Hypothalamus (tissue), 51 donors: Measurements from ENCODE around the gene OR2A42.
"Not testable (repeated sequence)": the region's sequence is repeated elsewhere in the genome, so short reads cannot be mapped to it uniquely, and the experiment has no call there.

Source experiments
- DNase-seq, 51 donors: peaks; one replicate each; lab custom pipeline; 2025; lab: John Stamatoyannopoulos, UW

Gene OR2A42

DNA sequence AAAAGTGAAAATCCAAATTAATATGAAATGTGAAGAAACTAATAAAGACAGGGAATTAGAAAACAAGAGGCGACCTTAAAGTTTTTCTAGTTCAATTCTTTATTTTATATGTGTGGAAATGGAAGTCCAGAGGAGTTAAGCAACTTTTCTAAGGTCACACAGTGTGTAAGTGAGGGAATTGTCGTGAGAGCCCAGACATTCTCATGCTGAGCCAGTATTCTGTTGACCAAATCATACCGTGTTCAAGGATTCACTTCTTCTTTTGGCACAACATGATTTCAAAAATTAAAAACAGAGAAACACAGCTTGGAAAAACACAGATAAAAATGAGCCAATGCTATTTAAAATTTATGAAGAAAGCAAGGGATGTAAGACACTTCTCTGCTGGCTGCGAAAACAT is 12.5 kb downstream of the OR2A42 start:
- not testable (repeated sequence) for DNase-seq

DNA sequence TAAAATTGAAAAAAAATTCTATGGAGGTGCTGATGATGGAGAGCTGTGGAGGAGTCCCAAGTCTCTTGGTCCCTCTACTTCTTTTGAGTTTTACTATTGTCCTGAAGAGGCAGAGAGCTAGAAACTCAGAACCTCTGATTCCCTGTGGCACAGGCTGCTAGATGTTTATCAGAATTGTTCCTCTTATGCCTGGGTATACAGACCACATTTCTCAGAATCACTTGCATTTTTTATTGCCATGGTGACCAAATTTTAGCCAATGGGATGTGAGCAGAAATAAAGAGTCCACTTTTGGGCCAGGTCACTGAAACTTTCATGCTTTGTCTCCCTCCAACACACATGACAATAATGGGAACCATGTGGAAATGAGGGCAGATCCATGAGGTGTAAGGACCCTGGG is 15.7 kb downstream of the OR2A42 start:
- not testable (repeated sequence) for DNase-seq

DNA sequence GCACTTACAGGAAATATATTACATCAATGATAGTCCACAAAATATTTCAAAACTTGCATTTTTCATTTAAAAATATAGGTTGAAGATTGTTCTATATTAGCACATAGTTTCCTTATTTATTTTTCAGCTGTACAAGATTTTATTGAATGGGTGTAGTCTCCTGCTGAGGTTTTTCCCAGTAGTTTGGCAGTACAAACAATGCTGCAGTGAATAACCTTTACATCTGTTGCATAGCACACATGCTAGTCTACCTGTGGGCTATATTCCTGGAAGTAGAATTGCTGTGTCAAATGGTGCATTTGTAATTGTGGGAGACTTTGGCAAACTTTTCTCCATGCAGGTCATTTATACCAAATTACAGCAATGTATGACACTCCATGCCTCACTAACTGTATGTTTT is 18.9 kb downstream of the OR2A42 start:
- not testable (repeated sequence) for DNase-seq

DNA sequence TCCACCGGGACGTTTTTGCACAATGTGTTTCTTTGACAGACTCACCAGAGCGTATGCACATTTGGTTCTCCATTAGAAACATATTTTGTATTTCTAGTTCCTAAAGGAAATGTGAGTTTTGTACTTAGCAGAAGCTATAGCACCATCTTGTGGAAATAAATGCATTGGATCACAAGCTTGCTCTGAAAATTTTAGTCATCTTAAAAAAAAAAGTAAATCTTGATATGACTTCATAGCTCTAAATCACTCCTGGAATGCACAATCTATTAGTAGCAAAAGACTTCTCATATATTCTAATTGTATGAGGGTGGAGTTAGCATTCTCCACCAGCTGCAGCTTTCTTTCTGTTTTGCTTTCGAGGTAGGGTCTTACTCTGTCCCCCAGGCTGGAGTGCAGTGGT is 20.3 kb downstream of the OR2A42 start:
- not testable (repeated sequence) for DNase-seq

DNA sequence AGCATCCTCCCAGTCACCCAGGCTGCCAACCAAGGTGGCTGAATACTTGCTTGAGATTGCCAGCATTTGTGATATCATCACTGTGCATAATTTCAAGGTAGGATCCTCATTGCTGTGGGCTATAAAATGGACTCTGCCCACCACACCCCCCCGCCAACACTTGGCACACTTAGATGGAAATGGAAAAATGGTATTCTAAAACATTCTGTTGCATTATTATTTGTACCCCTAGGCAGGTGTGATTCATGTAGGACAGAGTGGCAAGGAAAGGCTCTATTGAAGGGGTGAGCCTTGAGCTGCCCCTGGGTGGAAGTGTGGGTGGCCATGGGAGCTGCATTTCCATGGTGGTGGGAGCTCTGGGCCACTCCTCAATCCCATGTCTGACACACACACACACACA is 20.8 kb downstream of the OR2A42 start:
- DNase-seq: not testable (repeated sequence)

DNA sequence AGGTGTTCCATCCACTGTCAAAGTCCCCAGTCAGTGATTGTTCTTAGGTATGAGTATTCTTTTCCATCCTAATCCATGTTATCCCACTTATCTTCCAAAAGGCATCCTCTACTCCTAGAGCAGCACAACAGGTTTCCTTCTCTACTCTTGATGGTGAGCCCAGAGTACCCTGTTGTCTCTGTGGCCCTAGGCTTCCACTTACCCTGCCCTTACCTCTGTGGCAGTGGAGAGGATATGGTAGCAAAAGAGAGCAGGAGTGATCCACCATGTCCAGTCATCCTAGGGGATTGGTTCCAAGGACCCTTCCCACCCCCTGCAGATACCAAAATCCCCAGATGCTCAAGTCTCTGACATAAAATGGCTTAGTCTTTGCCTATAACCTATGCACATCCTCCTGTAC is 22.2 kb downstream of the OR2A42 start:
- DNase-seq: not testable (repeated sequence)

DNA sequence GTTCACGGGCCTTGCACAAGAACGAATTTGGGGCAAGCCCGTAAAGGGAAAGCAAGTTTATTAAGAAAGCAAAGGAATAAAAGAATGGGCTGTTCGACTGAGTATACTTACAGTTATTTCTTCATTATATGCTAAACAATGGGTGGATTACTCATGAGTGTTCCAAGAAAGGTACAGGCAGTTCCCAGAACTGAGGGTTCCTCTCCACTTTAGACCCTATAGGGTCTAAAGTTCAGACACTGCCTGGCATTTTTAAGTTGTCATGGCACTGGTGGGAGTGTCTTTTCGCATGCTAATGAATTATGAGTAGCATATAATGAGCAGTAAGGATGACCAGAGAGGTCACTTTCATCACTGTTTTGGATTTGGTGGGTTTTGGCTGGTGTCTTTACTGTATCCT is 34.1 kb downstream of the OR2A42 start:
- DNase-seq: not testable (repeated sequence)

DNA sequence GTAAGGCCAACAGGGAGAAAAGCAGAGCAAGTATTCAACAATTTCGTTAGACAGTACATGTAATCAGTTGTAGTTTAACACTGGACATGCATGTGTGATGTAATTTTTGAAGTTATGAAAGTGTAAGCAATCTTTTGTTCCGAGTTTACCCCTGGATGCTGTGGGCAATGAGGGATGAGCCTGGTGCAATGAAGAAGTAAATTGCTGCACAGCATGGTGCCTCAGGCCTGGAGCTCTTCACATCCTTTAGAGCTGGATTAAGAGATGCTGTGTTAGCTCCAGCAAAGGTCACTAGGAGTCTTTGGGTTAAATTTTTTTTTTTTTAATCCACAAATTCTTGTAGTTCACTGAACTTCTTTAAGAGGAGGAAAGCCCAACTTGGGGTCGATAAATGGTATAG is 36.3 kb downstream of the OR2A42 start:
- not testable (repeated sequence) for DNase-seq

DNA sequence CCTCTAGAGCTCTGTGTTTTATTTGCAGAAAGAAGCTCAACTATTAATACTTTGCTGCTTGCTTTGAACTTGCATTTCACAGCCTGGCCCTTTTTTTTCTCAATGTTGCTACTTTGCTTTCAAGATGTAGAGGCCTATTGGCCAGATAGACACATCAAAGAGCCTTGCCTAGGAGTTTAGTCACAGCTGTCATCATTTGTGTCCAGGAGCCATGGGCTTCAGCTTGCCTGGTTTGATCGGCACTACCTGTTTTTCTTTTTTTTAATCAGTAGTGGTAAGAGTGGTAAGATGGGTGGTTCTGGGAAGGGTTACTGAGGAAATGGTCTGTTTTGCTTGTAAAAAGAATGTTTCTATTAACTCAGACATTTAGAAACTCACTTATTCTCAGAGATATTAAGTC is 37.4 kb downstream of the OR2A42 start:
- not testable (repeated sequence) for DNase-seq

DNA sequence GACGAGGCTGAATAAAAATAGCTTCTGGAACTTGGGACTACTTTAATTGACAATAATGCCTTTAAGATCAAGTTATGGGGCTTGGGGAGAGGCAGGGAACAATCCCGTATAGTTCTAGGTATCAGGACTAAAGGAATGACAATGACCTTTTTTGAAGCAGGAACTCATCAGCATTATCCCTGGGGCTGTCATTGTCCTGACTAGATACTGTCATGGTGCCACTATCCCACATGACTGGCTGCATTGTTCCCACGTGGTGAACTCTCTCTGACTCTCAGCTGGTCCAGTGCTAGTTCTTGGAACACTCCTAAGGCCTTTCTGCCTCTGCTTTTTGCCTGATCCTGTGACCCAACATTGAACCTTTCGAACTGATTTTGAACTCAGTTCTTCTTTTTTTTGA is 40.5 kb downstream of the OR2A42 start:
- DNase-seq: not testable (repeated sequence)

DNA sequence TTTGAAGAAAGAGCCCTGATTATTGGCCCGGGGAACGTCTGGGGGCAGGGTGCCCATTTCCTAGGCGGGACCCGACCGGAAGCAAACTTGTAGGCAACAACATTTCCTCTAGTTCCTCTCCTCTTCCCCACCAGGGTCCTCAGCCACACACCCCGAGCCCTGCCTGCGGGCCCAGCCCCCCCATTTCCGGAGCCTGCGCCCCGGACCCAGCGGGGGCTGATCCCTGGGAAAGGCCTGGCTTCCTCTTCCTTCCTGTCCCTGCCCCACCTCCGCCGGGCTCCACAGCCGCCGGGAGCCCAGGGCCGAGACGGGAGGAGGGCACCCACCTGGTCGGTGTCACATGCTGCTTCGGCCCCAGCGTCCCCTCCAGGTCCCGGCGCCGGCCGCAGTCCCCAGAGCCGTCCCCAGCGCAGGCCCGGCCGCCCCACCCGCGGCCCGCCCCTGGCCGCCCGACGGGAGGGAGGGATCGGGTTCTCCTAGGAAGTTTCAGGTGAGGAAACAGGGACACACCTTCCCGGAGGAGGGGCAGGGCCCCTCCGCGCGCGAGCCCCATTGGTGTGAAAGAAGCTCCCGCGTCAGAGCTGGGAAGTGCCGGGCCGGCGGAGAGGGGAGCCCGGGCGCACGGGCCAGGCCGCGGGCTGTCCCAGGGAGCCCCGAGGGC is 44.1 kb downstream of the OR2A42 start, which contains the start of gene ARHGEF35:
TSS of gene ARHGEF35 (minus strand) at position 622 of the 661 bp plus-strand sequence. CDS start 7,450 bp downstream, outside the sequence.
- DNase-seq: not testable (repeated sequence)

DNA sequence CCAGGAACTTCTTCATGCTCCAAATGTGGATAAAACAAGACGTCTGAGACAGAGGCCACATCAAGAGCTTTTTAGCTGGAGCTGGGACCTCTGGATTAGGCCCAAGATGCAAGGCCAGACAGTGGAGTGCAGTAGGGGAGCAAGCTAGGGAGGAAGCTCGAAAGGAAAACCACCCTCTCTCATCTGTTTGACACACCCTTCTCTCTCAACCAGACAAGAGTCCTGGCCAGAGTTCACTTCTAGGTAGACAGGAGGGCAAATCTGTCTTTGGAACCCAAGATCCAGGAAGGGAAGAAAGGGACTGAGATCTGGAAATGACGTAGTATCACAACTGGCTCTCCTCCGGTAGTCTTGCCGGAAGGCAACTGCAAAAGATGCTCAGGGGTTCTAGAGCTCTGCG is 45.0 kb downstream of the OR2A42 start:
- not testable (repeated sequence) for DNase-seq

DNA sequence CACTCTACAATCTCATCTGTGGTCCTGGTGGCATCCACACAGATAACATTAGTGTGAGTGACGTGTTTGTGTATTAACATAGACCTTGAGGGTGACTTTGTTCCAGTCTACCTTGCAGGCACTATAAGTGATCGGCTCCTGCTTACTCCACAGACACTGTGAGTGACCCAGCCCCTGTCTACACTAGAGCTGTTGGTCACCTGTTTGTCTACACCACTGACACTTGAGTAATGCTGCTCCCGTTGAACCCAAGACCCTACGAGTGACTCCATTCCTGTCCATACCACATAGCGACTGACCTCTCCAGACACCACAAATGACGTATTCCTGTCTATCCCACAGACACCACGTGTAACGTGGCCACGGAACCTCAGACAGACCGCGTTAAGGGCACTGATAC is 45.6 kb downstream of the OR2A42 start:
- not testable (repeated sequence) for DNase-seq

DNA sequence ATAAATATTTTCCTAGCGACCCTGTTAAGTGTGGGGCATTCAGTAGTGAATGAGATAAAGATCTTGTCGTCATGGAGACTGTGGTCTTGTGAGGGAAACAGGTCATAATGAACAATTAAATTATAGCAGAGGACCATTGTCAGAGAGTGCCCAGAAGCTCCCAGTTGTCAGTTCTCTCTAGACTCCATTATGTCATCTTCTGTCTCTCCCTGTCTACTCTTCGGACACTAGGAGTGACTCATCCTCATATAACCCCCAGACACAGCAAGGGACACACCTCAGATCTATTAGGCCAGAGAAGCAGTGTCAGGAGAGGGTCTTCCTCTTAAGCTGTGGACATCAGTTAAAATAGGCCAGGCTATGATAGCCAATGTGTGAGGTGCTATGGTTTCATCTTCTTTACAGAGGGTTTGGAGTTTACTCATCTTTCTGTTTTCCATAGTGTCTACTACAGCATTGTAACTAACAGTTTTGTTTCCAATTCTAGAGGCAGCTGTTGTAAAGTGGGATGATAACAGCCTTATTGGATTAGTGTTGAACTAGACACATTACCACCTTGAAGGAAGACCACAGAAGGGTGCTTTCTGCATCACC is 50.7 kb downstream of the OR2A42 start:
- not testable (repeated sequence) for DNase-seq

DNA sequence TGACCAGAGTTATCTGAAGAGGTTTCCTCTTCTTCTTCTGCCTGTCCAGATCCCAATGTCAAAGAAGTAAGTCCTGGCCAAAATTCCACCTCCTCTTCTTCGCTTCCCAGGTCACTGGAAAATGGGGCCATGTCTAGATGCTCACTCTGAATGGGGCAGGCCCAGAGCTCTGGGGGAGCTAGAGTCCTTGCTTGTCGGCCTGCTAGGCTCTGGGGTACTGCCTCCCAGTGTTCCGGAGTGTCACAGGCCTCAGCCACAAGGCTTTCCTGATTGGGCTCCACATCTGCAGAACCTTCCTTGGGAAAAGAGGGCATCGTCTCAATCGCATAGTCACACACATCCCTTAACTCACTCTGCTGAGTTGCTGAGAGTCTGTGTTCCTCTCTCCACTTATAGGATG is 51.6 kb downstream of the OR2A42 start:
- DNase-seq: not testable (repeated sequence)

DNA sequence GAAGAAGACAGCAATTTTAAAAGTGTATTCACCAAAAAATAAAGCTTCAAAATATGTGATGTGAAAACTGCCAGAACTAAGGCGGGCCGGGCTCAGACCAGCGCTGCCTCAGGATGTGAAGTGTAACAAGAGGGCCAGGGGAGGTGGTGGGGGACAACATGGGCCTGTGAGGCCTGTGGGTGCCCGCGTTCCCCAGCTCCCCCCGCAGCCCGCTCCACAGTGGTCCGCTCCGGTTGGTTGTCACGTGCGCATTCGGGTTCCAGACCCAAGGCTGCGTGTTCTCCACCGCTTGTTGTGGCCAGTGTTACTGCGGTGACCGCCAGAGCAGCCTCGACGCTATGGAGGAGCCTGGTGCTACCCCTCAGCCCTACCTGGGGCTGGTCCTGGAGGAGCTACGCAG is 56.2 kb downstream of the OR2A42 start, which contains the start of gene CTAGE4:
TSS of gene CTAGE4 (plus strand) at position 301 of the 400 bp plus-strand sequence. CDS start at position 339, 38 bp downstream.
- DNase-seq: not testable (repeated sequence)

DNA sequence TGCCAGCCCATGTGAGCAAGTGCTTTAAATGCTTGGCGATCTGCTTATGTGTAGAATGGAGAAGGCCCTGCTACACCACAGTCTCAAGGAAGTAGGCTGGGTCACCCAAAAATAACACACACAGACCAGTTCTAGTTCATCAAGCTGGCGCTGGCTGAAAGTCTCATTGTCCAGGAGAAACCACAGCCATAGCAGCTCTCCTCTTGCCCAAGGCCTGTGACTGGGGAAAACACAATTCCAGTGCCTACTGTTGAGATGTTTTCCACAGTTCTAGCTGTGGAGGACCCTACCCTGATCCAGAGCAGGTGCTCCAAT is 60.3 kb downstream of the OR2A42 start:
- not testable (repeated sequence) for DNase-seq

DNA sequence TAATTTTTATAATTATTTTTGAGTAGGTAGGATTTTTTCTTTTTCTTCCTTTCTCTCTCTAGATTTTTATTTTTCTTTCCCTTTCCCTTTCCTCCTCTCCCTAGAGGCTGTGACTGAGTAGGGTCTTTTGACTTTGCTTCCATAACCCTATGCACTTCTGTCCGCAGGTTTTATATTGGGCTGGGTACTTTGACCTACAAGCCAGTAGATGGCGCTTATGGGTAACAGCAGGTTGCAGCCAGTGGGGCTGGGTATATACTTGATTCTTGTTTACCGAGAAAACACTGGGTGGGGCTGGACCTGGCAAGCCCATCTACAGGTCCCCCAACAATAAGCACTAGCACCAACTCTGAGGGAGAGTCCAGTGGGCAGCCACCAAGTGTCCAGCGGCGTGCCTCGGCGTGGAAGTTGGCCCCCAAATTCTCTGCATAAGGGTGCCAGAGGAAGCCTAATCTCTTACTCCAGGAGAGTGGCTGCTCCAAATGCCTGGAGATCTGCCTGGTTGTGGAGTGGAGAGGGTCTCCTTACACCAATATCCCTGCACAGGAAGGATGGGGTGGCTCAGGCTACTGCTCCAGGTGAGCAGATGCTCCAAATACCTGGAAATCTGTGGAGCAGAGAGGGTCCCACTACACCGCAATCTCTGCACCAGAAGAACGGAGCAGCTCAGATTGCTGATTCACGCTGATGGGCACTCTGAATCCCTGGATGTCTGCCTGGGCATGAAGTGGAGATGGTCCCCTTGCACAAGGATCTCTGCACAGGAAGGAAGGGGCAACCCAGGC is 60.8 kb downstream of the OR2A42 start:
- DNase-seq: peak in 1 of 51 donors; percentile 8
